Right kidney (tissue), 1 donor: Measurements from ENCODE around the gene ANXA11.
"Not testable (repeated sequence)": the region's sequence is repeated elsewhere in the genome, so short reads cannot be mapped to it uniquely, and the experiment has no call there.

Experiments used
- DNase-seq: peaks from one replicate; pipeline ENCODE4 v3.0.0-alpha.2; 2016

Gene ANXA11

DNA sequence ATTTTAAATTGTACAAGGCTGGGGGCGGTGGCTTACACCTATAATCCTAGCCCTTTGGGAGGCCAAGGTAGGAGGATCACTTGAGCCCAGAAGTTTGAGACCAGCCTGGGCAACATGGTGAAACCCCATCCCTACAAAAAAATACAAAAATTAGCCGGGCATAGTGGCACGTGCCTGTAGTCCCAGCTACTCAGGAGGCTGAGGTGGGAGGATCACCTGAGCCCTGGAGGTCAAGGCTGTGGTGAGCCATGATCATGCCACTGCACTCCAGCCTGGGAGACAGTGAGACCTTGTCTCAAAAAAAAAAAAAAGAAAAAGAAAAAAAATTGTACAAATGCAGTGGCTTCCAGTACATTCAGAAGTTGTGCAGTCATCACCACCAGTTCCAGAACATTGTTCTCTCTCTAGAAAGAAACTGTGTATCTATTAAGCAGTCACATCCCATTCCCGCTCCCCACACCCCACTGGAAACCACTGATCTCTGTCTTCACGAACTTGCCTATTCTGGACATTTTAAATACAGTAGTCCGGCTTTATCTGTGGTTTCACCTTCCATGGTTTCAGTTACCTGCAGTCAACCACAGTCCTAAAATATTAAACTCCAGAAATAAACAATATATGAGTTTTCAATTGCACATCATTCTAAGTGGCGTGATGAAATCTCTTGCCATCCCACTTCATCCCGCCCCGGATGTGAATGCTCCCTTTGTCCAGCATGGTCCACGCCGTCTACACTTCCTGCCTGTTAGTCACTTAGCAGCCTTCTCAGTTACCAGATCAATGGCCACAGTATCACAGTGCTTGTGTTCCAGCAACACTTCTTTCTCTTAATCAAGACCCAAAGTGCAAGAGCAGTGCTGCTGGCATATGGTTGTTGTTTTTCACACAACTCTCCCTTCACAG lies 59.7 kb downstream of the ANXA11 start:
- not testable (repeated sequence) for DNase-seq

DNA sequence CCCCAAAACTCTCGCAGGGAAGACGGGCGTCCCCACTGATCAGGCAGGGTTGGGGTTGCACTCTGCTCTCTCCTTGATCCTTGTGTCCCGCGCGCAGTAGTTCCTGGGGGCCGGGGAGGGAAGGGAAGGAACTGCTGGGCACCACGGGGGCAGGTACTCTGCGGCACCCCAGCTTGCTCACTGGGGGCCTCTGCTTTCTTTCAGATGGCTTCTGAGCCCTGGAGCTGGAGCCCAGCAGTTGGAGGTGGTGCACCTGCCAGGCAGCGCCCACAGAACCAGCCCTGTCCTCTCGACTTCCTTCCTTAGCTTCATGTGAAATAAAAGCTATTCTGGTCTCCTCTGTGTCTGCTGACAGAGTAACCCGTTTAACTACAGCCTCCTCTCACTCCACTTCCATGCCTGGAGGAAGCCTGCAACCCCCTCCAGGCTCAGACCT lies 60.6 kb downstream of the ANXA11 start:
- no peak for DNase-seq

DNA sequence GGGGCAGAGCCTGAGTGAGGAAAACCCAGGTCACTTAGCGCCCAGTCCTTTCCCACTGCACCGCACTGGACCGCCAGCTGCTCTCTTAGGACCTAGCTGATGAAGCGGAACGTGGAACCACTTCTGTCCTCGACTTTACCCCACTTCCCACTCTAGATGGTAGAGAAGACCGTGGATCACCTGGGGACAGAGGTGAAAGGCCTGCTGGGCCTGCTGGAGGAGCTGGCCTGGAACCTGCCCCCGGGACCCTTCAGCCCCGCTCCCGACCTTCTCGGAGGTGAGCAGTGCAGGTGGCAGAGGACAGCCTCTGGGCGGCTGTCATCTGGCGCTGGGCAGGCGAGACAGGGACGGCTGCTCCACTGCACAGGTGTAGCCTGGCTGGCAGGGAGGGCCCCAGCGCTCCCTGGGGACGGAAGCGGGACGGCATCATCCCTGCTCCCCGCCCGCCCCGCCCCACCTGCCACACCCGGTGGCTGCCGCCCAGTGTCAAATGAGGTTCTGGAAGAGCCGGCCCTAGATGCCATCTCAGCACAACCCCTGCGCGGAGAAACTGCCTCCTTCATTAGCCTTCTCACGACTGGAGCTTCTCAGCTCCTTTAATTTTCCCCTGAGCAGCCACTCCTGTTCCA lies 61.2 kb downstream of the ANXA11 start:
- no peak for DNase-seq

DNA sequence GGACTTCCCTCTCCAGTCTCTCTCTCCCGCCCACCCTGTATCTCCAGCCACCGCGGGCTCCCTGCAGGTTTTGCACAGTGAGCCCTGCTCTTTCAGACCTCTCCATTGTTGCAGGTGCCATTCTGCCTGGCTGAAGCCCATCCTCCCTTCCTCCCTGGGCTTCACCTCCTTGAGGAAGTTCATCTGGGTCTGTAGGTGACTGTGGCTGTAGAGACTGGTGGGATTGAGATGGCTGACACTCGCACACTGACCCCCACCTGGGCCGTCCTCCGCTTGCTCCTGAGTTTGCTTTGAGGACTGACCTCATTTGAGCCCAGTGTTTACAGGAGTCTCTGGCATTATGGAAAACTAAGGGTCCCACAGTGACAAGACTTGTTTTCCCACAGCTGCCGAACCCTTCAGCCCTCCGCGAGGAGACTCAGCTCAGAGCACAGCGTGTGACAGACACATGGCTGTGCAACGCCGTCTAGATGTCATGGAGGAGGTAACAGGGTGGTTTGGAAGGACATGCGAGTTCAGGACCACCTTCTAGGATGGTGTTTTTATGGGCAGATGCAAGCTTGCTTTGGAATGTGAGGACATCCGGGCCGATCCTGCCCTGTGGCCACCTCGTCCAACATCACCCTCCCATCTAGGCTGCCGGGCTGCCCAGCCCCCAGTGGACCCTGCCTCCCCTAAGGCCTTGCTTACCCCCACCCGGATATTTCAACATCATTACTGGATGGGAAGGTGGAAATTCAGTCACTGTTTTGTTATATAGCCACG lies 63.5 kb downstream of the ANXA11 start:
- DNase-seq = no peak

DNA sequence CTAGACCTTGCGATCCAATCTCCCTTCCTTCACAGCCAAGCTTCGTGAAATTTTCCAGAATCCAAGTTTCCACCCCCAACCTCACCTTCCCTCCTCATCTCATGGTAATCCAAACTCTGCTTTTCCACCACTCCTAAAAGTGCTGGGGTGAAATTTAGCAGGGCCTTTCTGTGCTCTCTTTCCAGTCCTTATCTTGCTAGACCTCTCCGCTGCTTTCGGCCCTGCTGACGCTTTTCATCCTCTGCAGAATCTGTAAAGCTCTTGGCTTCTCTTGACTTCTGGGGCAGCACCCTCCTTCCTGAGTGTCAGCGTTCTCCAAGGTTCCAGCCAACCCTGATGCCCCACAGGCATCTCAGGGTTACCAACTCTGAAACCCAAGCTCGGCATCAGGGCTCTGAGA lies 65.1 kb downstream of the ANXA11 start:
- DNase-seq = no peak

DNA sequence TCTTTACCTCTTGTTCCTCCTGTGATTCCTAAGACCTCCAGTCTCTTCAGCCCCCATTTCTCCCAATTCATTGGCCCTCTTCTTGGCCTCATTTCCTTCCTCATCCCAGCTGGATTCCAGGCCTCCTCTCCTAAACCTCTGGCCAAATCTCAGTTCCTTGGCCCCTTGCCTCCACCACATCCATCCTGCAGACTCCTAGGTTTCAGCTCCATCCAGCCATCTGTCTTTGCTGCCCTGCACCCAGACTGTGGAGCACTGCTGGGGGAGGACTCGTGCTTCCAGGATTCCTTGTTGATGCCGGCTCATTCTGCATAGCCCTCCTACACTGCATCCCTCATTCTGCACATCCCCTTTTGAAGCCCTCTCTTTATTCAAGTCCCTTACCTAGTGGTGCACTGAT lies 66.1 kb downstream of the ANXA11 start:
- DNase-seq = no peak

DNA sequence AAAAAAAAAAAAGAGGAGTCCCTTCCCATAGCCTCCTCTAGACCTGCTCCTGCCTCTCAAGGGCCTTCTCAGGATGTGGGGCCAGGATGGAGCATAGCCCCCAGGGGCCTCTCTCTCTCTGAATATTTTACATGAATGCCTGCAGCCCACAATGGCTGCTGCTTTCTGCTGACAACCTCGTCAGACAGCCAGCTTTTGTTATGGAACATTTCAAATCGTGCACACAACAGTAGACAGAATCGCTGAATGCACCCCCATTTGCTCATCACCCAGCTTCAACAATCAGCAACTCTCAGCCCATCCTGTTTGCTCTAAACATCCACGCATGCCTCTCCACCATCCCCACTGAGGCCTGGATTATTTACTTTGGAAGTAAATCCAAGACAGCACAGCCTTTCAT lies 67.4 kb downstream of the ANXA11 start:
- no peak for DNase-seq

DNA sequence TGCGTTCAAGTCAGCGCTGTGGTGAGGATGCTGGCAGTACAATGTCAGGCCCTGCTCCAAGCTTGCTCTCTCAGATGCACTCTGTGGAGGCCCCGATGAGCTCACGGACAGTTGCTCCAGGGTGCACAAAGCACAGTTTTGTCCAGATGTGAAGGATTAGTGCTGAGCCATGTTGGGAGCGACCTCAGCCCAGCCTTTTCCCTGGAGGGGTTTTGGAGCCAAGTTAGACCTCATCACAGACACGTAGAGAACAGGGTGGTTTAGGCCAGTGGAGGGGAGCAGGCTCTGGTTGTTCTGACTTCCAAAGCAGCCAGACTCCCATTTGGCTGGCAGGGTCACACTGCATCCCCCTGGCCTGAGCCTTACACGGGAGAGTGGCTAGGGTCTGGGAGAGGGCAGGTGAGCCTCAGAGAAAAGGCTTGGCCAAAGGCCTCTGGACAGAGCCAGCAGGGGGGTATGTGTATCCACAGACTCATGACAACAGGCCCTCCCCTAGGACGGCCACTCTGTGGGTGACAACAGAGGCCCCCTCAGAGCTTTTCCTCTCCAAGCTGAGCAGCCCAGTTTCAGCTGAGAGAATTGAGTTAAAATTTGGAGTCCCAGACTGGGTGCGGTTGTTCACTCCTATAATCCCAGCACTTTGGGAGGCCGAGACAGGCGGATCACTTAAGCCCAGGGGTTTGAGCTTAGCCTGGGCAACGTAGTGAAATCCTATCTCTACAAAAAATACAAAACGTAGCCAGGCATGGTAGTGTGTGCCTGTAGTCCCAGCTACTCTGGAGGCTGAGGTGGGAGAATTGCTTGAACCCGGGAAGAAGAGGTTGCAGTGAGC lies 68.1 kb downstream of the ANXA11 start:
- no peak for DNase-seq

DNA sequence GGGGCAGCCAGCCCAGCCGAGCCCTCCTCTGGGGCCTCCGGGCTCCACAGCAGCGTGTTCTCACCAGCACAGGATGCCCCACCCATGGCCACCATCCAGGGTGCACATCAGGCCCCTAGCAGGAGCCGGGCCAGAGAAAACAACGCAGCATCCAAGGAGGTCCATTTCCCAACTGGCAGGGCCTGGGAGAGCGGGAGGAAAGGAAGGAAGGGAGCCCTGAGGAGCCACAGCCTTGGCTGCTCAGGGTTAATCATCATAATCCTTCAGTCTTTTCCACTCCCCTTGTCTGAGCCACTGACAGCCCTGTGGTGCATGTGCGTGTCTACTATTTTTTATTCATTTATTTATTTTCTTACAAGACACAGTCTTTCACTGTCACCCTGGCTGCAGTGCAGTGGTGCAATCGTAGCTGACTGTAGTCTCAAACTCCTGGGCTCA lies 69.2 kb downstream of the ANXA11 start:
- no peak for DNase-seq

DNA sequence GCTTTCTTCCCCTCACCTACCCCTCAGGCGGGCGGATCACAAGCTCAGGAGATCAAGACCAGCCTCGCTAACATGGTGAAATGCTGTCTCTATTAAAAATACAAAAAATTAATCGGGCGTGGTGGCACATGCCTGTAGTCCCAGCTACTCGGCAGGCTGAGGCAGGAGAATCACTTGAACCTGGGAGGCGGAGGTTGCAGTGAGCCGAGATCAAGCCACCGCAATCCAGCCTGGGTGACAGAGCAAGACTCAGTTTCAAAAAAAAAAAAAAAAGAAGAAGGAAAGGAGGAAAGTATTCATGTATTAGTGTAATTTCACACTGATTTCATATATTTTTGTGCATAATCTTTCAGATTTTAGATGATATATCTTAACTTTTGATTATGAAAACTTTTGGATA lies 71.7 kb downstream of the ANXA11 start:
- DNase-seq = not testable (repeated sequence)

DNA sequence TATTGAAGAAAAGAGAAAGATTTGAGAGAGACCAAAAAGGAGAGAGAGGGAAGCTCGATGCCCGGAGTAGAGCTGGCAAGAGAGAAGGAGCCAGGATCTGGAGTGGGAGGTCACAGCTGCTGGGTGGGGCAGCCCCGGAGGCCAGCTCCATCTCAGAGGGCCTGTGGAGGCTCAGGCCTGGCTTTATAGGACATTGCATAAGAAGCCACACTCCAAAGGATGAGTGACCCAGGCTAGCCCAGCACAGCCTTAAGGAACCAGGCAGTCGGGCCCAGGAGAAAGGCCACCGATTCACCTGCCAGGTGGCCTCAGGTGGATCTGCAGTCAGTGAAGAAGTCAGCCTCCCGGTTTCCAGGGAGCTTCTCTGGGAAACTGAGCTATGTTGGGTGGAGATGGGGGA lies 72.1 kb downstream of the ANXA11 start:
- DNase-seq = no peak

DNA sequence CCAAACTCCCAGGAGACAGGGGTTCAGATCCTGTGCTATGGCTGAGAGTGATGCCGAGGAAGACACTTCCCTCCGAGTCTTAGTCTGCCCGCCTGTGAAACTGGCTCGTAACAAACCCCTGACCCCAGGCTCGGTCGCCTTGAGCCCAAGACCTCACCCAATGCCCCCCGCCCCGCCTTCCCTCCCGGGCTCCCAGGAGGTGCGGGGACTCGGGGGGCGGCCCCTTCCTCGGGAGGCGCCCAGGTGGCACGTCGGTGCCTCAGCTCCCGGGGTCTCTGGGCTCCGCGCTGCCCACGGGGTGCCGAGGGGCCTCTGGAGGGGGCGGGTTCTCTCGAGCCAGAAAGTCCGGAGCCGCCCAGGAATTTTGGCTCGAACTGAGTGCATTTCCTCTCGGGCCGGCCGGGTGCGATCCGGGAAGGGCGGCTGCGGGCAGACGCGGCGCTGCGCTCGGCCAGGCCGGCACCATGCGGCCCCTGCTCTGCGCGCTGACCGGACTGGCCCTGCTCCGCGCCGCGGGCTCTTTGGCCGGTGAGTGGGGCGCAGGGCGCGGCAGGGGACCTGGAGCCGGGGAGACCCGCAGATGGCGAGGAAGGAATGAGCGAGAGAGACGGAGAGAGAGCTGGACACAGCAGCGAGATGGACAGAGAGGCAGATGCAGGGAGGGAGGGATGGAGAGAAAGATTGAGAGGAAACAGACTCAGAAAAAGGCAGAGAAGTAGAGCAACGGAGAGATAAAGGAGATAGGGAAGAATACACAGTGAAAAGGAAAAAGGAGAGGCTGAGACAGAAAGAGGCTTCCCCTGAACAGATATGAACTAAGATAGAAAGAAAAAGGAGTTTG lies 72.8 kb downstream of the ANXA11 start, which contains the start of gene PLAC9:
Gene PLAC9 (plus strand): TSS at position 432 of the 841 bp plus-strand sequence. CDS start 33 bp downstream, at position 465.
- peak; percentile 71 for DNase-seq

DNA sequence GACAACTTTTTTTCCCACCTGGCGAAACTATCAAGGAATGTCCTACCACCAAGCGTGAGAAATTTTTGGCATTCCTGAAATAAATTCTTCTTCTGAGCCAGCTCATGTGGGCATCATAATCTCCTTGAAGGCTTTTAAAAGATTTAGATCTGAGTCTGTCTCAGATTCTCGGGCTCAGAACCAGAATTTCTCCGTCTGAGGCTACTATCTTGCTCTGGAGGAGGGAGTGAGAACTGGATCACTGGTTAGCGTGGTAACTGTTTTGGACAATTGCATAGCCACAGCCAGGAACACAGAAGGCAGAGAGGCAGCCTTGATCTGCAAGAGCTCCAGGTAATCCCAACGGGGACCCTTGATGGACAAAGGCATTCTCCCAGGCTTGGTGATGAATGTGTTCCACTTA lies 73.8 kb downstream of the ANXA11 start:
- no peak for DNase-seq

DNA sequence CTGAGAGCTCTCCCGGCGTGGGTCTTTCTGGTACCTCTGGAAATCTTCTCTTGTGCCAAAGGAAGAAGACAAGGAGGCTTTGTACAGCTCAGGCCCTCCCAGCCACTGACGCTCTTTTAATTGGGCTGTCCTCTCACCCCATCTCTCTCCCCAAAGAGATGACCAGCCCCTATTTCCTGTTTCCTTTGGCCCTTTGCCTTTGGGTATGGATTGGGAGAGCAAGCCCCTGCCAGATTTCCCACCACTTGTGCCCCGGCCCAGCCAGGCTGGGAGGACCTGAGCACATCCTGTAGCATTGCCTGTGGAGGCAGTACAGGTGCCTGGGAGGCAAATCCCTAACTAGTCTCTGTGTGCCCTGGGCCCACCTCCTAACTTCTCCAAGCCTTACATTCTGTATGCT lies 78.5 kb downstream of the ANXA11 start:
- DNase-seq = no peak

DNA sequence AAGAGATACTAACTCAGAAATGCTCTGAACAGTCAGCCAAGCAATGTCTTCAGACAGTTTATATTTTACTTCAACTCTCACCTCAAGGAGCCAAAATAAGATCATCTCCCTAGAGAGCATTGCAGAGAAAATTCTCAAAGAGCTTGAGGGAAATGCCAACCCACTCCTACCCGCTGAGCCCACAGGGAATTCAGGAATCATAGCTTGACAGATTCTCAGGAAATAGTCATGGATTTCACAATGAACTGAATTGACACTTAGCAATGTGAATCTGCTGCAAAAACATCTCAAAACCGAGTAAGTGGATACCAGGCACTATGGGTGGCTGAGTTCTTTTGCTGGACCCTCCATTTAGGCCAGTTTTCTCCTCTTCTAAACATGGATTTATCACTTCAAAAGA lies 82.6 kb downstream of the ANXA11 start:
- DNase-seq = no peak

DNA sequence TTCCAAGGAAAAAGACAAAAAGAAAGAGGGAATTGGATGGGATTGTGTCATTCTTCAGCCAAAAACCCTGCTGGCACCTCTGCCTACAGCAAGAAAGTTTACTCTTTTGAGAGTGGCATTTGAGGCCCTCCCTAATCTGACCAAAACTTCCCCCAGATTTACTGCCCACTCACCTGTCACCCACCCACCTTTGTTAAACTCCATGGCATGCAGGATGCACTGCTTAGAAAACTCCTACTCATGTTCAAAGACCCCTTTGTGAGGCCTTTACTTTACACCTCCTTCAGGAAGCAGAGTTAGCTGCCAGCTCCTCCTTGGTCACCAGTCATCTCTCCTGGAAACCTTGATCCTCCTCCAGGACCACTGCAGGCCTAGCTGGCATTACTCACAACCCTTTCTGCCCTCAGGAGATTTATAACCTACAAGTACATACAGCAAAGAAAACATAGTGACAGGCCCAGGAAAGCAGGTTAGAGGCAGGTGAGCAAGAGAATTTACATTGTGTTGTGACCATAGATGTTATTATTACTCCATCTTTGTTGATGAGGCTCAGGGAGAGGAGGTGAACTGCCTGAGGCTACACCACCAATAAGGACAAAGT lies 83.1 kb downstream of the ANXA11 start:
- no peak for DNase-seq

DNA sequence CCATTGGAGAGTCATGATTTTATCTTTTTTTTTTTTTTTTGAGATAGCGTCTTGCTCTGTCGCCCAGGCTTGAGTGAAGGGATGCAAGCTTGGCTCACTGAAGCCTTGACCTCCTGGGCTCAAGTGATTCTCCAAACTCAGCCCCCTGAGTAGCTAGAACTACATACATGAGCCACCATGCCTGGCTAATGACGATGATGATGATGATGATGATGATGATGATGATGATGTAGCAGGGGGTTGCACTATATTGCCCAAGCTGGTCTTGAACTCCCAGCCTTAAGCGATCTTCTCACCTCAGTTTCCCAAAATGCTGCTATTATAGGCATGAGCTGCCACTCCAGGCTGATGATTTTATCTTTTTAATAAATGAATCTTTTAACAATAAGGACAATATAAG lies 86.7 kb downstream of the ANXA11 start:
- no peak for DNase-seq

DNA sequence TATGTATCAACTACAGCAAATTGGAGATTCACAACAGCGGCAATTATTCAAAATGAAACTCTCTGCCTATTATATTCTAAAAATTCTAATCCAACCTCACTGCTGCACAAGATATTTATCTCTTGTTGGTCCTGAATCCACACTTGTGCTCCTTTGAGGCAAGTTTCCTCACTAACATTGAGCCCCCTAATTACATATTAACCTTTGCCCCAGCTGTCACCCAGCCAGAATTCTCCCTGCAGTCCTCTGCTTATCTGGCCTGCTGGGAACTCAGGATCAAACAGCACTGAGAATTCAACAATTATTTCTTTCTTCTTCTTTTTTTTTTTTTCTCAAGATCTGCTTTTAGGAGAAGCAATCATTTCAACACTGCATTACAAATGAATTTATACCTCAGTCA lies 94.4 kb downstream of the ANXA11 start:
- DNase-seq = no peak

DNA sequence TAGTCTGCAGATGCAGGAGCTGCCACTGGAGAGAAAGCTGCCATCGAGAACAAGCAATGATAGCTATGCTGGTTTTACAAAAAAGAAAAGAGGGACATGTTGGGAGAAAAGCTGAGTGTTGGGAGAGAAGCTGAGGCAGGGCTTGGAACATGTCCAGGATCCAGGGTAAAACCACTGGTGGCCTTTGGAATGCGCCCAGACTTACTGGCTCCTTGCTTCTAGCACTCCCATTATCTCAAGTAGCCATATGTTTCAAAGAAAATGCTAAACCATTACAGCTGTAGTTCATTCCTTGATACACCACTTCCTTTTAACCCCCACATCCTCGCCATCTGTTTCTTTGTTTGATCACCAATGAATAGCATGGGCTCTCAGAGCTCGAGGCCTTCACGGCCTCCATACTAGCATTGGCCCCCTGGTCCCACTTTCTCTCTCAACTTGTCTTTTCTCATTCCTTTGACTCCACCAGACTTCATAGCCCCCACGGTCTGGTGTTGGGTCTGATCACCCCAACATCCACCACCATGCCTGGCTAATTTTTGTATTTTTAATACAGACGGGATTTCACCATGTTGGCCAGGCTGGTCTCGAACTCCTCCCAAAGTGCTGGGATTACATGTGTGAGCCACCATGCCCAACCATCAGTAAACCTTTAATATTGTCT lies 96.6 kb downstream of the ANXA11 start:
- DNase-seq = no peak
